Measurements from ENCODE around the gene STUM.

STUM gene

GRCh38 chr1:226658546-226659125 lies 110.1 kb downstream of the STUM start:
- FAIRE-seq = no peak
- no peak for TF ChIP-seq CTCF (IDR thresholded peaks at IDR 0.05; ENCODE audit: insufficient read depth, missing control alignments)
- DNase-seq (ENCODE audit: insufficient read length, low spot score) = no peak
